Tibial artery (tissue), 4 donors: Measurements from ENCODE around the gene PLEK2.

ENCODE experiments used
- DNase-seq, 2 donors: peaks; one replicate each; pipeline ENCODE4 v3.0.0-alpha.2; 2019
- H3K27ac ChIP-seq, 2 donors: fragments of 200-600 bp; sonication (generic) in 1 of 2; 1 replicate in 1 of 2; 2 replicates in 1 of 2; pipeline ENCODE4 v1.5.1; 2018 to 2019; ENCODE audit warnings: mild to moderate bottlenecking in 1 of 2
- H3K27me3 ChIP-seq, 2 donors: fragments of 200-600 bp; sonication (generic) in 1 of 2; one replicate each; pipeline versions ENCODE4 v1.5.1 to v1.6.0; 2016 to 2019
- H3K36me3 ChIP-seq, 3 donors: fragments of 200-600 bp; sonication (generic) in 2 of 3; one replicate each; pipeline ENCODE4 v1.5.1; 2016 to 2019; ENCODE audit warnings: mild to moderate bottlenecking in 2 of 3
- H3K4me1 ChIP-seq, 4 donors: fragments of 200-600 bp; sonication (generic) in 2 of 4; 1 replicate in 3 of 4; 2 replicates in 1 of 4; pipeline ENCODE4 v1.5.1; 2016 to 2019
- H3K4me3 ChIP-seq, 2 donors: fragments of 200-600 bp; sonication (generic) in 1 of 2; 1 replicate in 1 of 2; 2 replicates in 1 of 2; pipeline ENCODE4 v1.5.1; 2018 to 2019; ENCODE audit warnings: mild to moderate bottlenecking in 2 of 2
- H3K9me3 ChIP-seq, 3 donors: fragments of 200-600 bp; sonication (generic) in 1 of 3; one replicate each; pipeline ENCODE4 v1.5.1; 2016 to 2019
- CTCF ChIP-seq, 2 experiments: fragments of 200-600 bp in 1 of 2; fragments of 450-650 bp in 1 of 2; IDR thresholded peaks; one replicate each; pipeline ENCODE4 v1.5.1; 2017 to 2019; ENCODE audit warnings: antibody characterized with exemption in 2 of 2, mild to moderate bottlenecking in 1 of 2, moderate library complexity in 1 of 2
- intact Hi-C: fragments of 100-400 bp; cut with DNase I; formaldehyde crosslinking; loops from one replicate; pipeline ENCODE4 v1.15.0; 2023; ENCODE audit warnings: low total_unique reads

PLEK2 gene

GRCh38 chr14:67426983-67427606 lies 15.1 kb upstream of the PLEK2 start:
- H3K27ac ChIP-seq = no peak overlapping the region
- H3K4me1 ChIP-seq = peaks cover 0 to 5% (median 0%) of the 10 kb centered on the region in 4 donors
- H3K27me3 ChIP-seq = peaks cover 0 to 34% of the 10 kb centered on the region in 2 donors
- H3K9me3 ChIP-seq = no peaks in the 10 kb centered on the region
- H3K36me3 ChIP-seq = no peaks in the 10 kb centered on the region
- peak; percentile 59 to 77 for DNase-seq
- intact Hi-C loops = loop anchor here (5.0 kb wide), 1 partner anchor 145 kb away; no protein-coding TSS in a partner anchor
- peak; percentile 77 to 78 for TF ChIP-seq CTCF (IDR thresholded peaks at IDR 0.05)
- H3K4me3 ChIP-seq = no peak overlapping the region

- intact Hi-C loops = loop anchor here (5.0 kb wide), 1 partner anchor 146 kb away; no protein-coding TSS in a partner anchor
- no peaks in the 10 kb centered on the region for H3K36me3 ChIP-seq
- H3K27ac ChIP-seq = no peak overlapping the region
- H3K4me1 ChIP-seq = peaks cover 0 to 3% (median 0%) of the 10 kb centered on the region in 4 donors
- H3K9me3 ChIP-seq = no peaks in the 10 kb centered on the region
- no peak for TF ChIP-seq CTCF (IDR thresholded peaks at IDR 0.05)
- peaks cover 0 to 34% of the 10 kb centered on the region in 2 donors for H3K27me3 ChIP-seq
- H3K4me3 ChIP-seq = no peak overlapping the region
- no peak for DNase-seq
These were observed 14.2 kb upstream of the PLEK2 start for GRCh38 chr14:67426161-67426560.

- H3K27me3 ChIP-seq = peaks cover 0 to 34% of the 10 kb centered on the region in 2 donors
- no peak overlapping the region for H3K27ac ChIP-seq
- H3K4me1 ChIP-seq = peaks cover 0 to 3% (median 0%) of the 10 kb centered on the region in 4 donors
- no peak for TF ChIP-seq CTCF (IDR thresholded peaks at IDR 0.05)
- intact Hi-C loops = loop anchor here (5.0 kb wide), 1 partner anchor 147 kb away; no protein-coding TSS in a partner anchor
- no peaks in the 10 kb centered on the region for H3K36me3 ChIP-seq
- no peaks in the 10 kb centered on the region for H3K9me3 ChIP-seq
- no peak overlapping the region for H3K4me3 ChIP-seq
- no peak for DNase-seq
These were observed 13.6 kb upstream of the PLEK2 start for GRCh38 chr14:67425608-67426007.

- no peaks in the 10 kb centered on the region for H3K9me3 ChIP-seq
- peaks cover 0 to 3% (median 0%) of the 10 kb centered on the region in 4 donors for H3K4me1 ChIP-seq
- no peak for DNase-seq
- no peak overlapping the region for H3K4me3 ChIP-seq
- H3K27ac ChIP-seq = no peak overlapping the region
- no peaks in the 10 kb centered on the region for H3K36me3 ChIP-seq
- no peak for TF ChIP-seq CTCF (IDR thresholded peaks at IDR 0.05)
- peaks cover 0 to 41% of the 10 kb centered on the region in 2 donors for H3K27me3 ChIP-seq
- intact Hi-C loops = no loop called here
These were observed 12.6 kb upstream of the PLEK2 start for GRCh38 chr14:67424539-67424938.

- TF ChIP-seq CTCF (IDR thresholded peaks at IDR 0.05) = no peak
- no peak for DNase-seq
- intact Hi-C loops = no loop called here
These were observed 11.5 kb upstream of the PLEK2 start for GRCh38 chr14:67423424-67423823.

More at GRCh38 chr14:67423424-67423823, 11.5 kb upstream of the PLEK2 start:
- peaks cover 0 to 3% (median 0%) of the 10 kb centered on the region in 4 donors for H3K4me1 ChIP-seq
- H3K36me3 ChIP-seq = no peaks in the 10 kb centered on the region
- no peak overlapping the region for H3K27ac ChIP-seq
- no peaks in the 10 kb centered on the region for H3K9me3 ChIP-seq
- peaks cover 0 to 44% of the 10 kb centered on the region in 2 donors for H3K27me3 ChIP-seq
- no peak overlapping the region for H3K4me3 ChIP-seq
